NCI-H524 treated with DMSO at 0.1 percent for 48 hours (cell line): Measurements from ENCODE around the gene FAM219A.

Source experiments
- DNase-seq: peaks from one replicate; lab custom pipeline; 2025; lab: John Stamatoyannopoulos, UW

Gene FAM219A

GRCh38 chr9:34400686-34401602 is 57.4 kb downstream of the FAM219A start:
- DNase-seq, result no peak

GRCh38 chr9:34400275-34400674 is 58.1 kb downstream of the FAM219A start:
- no peak for DNase-seq

- DNase-seq, result no peak
Measured at GRCh38 chr9:34399729-34400128, 58.6 kb downstream of the FAM219A start.

- no peak for DNase-seq
Measured at GRCh38 chr9:34398875-34399274, 59.5 kb downstream of the FAM219A start.

GRCh38 chr9:34396276-34397214 is 61.8 kb downstream of the FAM219A start:
- no peak for DNase-seq

- no peak for DNase-seq
Measured at GRCh38 chr9:34392511-34392910, 65.9 kb downstream of the FAM219A start.

- DNase-seq, result no peak
Measured at GRCh38 chr9:34387239-34387638, 71.1 kb downstream of the FAM219A start.

- DNase-seq, result no peak
Measured at GRCh38 chr9:34386656-34387055, 71.7 kb downstream of the FAM219A start.

GRCh38 chr9:34385561-34386230 is 72.7 kb downstream of the FAM219A start:
- DNase-seq, result no peak

GRCh38 chr9:34384368-34385165 is 73.8 kb downstream of the FAM219A start:
- no peak for DNase-seq

GRCh38 chr9:34383904-34384303 is 74.5 kb downstream of the FAM219A start:
- no peak for DNase-seq

- no peak for DNase-seq
Measured at GRCh38 chr9:34382879-34383278, 75.5 kb downstream of the FAM219A start.

- DNase-seq, result no peak
Measured at GRCh38 chr9:34382054-34382453, 76.3 kb downstream of the FAM219A start.

- DNase-seq, result no peak
Measured at GRCh38 chr9:34381323-34381722, 77.0 kb downstream of the FAM219A start.

GRCh38 chr9:34380511-34381315 is 77.7 kb downstream of the FAM219A start:
- no peak for DNase-seq

- no peak for DNase-seq
Measured at GRCh38 chr9:34380034-34380510, 78.3 kb downstream of the FAM219A start.

GRCh38 chr9:34379334-34380033 is 78.9 kb downstream of the FAM219A start:
- peak; percentile 16 for DNase-seq

- no peak for DNase-seq
Measured at GRCh38 chr9:34378376-34379060, 79.9 kb downstream of the FAM219A start.

GRCh38 chr9:34377404-34377746 is 81.0 kb downstream of the FAM219A start:
- DNase-seq, result no peak
